GM18498 (cell line): ENCODE data around the gene REPIN1.
A peak's percentile ranks its signal among the peaks of the same experiment; 100 is the strongest.
"Not testable (repeated sequence)": the region's sequence is repeated elsewhere in the genome, so short reads cannot be mapped to it uniquely, and the experiment has no call there.

Experiments
- ATAC-seq: cut with Tn5 transposase; IDR thresholded peaks from one replicate; pipeline ENCODE4 v1.9.1; 2021; ENCODE audit warnings: mild to moderate bottlenecking, moderate library complexity; ENCODE audit not compliant: unreplicated experiment

REPIN1 gene

DNA sequence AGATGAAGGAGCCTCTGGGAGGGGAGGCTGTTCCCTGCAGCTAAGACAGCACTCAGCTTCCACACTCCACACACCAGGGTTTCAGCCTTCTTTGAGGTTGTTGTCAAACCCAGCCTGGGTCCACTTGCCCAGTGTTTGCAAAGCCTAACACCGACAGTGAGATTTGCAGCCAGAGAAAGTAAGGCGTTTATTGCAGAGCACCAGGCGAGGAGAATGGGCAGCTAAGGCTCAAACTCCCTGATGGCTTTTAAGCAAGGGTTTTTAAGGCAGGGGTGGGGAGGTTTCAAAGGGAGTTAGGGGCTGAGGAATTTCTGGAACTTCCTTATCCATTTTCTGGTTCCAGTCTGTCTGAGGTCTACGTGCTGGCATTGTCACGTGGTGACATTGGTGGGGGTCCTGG, 5.8 kb downstream of the REPIN1 start:
- ATAC-seq = no peak

DNA sequence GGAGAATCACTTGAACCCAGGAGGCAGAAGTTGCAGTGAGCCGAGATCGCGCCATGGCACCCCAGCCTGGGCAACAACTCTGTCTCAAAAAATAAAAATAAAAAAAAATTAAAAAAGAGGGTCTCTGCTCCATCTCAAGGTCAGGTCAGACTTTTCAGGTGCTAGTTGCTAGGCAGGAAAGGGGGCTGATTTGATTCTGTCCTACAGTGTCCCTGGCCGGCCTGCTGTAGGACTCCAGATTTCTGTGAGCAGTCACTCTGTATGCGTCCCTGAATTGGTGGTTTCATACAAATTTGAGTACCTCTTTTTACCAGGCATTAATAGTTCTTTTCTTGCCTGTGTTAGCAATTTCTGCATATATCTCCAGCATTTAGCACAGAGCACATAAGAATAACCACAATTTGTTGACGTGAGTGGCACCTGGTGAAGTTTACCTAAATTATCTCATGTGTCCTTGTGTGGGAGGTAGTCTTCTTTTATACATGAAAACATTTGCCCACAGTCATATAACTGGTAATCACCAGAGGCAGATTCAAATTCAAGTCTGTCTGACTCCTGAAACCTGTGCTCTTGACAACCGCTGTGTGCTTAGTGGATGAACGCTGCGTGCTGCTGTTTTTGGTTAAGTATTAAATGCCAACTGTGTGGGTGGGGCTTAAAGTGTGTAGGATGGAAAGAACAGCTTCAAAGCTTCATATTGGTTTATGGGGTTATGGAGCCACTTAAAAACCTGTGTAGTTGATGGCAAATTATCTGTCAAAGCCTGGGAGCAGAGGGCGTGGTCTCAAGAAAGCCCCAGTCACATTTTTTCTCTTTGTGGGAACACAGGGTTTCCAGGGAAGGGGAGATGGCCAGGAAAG, 7.3 kb downstream of the REPIN1 start:
- ATAC-seq = no peak

DNA sequence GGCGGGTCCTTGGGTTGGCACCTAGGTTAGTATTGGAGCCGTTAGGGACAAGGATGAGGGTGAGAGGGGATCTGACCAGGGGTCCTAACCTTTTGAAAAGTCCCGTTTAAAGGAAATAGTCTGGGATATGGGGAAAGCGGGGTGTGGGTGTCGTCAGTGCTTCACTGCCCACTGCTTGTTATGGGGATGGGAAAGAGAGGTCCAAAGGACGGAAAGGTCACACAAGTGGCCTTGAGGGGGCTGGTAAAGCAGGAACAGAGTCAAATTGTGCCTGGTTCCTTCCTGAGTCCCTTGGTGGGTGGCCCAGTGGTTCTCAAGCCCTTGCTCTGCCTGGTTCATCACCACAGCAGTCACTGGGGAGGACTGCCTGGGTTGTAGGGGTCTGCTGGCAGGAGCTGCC, 7.9 kb downstream of the REPIN1 start:
- no peak for ATAC-seq

DNA sequence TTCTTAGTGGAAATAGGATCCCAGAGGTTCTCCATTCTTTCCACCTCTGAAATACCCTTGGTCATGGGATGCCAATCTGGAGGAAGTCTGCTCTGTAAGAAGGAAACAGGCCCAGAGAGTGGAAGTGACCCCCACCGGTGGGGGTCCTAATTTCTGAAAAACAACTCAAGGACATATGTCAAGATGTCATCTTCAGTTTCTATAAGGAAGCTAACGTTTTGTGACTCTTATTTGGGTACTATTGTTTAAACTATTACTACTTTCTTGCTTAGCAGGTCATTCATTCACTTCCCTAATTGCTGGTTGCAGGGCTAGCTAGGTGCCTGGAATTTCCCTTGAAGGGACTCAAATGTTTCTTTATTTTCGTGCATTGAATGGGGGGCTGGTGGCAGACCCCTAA, 8.6 kb downstream of the REPIN1 start:
- no peak for ATAC-seq

DNA sequence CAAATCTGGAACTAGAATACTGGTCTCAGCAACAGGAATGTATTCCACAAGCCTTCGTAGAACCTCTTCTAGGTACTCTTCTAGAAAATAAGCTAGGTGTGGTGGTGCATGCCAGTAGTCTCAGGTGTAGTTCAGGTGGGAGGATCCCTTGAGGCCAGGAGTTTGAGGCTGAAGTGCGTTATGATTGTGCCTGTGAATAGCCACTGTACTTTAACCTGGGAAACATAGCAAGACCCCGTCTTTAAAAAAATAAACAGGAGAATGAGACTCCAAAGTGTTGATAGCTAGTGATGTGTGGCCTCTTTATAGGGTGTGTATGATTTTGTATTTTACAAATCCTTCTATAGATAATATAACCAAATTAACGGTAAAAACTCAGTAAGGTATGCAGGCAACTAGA, 9.0 kb downstream of the REPIN1 start:
- ATAC-seq = no peak

DNA sequence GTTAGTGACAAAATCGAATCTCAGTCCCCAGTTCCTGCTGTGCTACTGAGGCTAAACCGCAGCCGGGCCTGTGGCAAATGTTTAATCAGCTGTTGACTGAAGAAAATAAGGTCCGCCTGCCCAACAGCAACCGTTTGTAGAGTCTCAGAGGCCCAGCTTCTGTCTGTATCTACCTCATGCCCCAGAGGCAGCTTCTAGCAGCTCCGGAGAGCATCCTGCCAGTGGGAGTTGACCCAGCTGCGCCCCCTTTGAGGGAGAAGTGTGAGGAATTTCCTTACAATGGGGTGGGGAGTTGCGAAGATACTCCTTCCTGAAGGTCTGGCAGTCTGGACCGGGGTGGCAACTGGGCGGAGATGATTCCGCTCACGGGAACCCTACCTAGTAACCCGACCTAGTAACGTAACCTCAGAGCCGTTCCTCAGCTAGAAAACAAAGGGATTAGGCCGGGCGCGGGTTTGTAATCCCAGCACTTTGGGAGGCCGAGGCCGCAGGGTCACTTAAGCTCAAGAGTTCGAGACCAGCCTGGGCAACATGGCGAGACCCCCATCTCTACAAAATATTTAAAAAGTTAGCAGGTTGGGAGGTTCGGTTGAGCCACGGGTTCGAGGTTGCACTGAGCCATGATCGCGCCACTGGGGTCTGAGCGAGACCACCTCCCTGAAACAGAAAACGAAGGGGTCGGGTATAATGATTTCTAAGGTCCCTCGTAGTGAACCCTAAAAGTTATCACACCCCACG, 9.7 kb downstream of the REPIN1 start:
- ATAC-seq = no peak

DNA sequence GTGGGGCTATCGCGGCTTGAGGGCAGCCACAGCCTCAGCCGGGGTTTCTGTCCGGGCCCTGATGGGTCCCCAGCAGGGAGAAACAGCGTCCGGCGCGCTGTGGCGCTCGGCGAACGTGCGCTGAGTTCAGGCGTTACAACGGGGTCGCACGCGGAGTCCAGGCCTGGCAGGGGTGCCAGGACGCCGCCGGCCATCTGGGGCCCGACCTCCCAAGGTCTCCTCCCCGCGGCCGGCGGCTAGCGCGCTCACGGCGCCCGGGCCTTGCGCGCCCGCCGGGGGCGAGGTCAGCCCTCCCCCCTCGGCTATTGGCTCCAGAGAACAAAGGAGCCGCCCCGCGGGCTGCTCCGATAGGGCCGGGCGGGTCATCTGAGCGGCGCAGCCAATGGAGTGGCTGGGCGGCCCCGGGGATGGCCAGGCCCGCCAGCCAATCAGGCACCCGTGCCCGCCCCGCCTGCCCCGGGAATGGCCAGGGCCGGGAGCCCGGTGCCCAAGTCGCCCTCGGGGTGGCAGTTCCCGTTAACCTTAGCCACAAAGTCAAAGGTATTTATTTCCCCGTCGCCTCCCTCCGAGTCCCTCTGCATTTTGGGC, 10.3 kb downstream of the REPIN1 start, which contains the start of gene ZNF775:
ZNF775 (plus strand) TSS at position 478 of the 588 bp plus-strand sequence. CDS start 9,141 bp downstream, outside the sequence.
- ATAC-seq = peak; percentile 81

DNA sequence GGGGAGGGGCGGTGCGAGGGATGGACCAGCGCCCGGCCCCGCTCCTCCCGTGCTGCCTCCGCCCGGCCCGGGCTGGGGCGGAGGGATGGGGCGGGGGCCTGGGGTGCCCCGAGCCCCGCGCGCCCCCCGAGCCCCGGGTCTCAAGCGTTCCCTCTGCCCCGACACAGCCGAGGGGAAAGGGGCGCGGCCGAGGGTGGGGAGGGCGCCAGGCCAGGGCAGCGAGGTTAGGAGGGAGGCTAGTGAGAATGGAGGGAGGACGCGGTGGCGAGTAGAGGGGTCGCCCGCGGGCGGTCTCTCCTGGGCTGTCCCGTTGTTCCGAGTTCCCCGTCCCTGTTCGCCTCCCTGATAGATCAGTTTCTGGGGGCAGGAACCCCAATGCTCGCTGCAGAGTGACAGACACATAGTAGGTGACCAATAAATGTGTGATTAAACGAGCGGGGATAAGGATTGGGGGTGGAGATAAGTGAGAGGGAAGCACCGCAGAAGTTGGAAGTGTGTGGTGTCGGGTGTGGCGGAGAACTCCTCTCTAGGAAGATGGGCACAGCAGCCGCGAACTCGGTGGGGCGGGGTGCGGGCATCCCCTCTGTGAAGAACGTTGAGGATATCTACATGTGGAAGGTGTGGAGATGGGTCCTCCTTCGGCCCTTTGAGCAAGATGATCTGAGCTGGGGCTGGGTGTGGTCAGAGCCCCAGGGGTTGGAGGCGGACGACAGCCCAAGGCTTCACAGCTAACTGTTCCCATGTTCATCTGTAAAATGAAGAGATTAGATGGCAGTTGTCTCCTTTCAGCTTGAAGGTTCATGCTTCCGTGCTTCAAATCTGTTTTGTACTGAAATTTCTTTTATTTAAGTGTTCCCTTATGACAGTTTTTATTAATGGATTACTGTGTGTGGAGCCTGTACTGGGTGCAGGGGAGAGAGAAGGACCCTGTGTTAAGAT, 11.1 kb downstream of the REPIN1 start:
- ATAC-seq = no peak

DNA sequence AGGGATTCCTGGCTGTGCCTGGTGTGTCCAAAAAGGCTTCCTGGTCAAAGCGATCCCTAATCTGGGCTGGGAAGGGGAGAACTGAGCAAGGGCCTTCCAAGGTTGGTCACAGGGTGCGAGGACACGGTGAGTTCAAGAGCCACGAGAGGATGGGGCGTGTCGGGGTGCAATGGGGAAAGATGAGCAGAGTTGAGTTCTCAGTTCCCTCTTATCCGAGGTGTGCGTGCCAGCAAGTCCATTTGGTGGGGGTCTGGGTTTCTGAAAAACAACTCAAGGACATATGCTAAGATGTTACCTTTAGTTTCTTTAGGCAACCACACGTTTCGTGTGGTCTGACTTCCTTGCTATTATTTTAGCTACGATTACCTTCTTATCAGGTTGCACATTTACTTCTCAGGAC, 11.8 kb downstream of the REPIN1 start:
- no peak for ATAC-seq

DNA sequence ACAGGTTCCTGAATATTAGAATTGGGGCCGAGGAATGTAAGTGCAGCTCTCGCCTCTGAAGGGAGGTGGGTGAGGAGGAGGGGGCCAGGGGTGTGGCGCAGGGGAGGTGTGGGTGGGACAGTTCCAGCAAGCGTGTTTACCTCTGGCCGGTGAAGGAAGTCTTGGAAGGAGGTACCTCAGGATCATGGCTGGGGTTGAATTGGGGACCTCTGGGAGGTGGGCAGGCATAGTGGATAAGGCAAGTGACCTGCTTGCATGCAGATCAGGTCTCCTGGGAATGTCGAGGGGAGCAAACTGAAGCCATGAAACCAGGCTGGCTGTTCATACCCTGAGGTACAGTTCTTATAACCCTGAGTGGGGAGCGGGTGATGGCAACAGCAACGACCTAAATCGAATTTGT, 12.5 kb downstream of the REPIN1 start:
- no peak for ATAC-seq

DNA sequence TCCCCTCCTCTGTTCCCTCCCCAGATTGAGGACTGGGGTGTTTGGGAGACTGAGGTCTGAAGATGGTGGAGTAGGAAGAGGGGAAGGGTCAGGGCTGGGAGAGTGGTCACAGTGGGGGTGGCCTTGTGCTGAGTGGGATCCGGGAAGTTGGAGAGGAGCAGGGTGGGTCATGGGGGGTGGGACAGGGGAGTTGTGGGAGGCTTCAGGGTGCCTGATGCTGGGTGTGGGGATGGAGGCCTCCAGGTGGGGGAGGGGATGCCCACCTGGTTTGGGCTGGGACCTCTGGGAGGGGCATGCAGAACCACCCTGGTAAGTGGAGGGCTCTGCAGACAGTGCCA, 13.1 kb downstream of the REPIN1 start:
- ATAC-seq = no peak

DNA sequence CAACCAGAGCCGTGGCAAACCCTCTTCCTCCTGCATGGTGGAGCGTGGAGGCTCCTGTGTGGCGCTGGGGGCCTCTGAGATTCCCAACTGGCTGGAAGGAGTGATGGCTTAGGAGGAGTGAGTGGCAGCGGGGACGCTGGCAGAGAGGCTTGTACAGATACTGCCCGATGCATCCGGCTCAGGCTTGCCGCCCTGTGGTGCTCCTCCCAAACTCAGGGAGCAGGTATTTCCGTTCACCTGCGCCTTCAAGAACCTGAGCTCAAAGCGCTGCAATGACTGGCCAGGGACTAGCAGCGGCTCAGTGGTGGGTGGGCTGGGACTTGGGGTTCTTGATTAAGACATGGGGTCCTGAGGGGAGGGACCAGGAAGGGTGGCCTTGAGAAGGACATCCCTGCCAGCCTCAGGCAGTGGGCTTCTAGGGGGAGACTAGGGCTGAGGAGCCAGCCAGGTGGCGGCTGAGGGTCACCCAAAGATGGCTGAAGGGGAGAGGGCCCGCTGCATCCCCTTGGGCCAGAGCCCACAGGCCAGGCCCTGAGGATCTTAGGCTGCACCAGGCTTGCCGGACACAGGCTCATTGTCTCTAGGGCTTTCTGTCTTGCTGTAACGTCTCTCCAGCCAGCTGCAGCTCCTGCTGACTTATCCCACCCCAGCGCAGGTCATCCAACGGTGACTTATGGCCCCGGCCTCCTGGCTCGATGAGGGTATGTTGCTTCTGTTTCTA, 13.7 kb downstream of the REPIN1 start:
- ATAC-seq = no peak

DNA sequence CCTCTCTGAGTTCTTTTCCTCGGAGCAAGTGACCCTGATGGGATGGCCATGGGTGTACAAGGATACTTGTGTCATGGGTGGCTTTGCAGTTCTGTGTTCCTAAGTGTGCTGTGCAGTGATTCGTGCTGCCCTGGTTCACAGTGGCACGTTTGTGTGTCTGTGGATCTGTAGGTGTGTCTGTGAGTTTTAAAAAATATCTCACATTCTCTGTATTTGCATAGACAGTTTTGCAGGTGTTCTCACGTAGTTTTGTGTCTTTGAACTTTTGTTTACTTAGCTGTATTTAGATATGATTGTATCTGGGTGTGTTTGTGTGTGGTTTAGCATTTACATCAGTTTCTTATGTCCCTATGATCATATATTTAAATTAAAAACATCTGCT, 14.2 kb downstream of the REPIN1 start:
- no peak for ATAC-seq

DNA sequence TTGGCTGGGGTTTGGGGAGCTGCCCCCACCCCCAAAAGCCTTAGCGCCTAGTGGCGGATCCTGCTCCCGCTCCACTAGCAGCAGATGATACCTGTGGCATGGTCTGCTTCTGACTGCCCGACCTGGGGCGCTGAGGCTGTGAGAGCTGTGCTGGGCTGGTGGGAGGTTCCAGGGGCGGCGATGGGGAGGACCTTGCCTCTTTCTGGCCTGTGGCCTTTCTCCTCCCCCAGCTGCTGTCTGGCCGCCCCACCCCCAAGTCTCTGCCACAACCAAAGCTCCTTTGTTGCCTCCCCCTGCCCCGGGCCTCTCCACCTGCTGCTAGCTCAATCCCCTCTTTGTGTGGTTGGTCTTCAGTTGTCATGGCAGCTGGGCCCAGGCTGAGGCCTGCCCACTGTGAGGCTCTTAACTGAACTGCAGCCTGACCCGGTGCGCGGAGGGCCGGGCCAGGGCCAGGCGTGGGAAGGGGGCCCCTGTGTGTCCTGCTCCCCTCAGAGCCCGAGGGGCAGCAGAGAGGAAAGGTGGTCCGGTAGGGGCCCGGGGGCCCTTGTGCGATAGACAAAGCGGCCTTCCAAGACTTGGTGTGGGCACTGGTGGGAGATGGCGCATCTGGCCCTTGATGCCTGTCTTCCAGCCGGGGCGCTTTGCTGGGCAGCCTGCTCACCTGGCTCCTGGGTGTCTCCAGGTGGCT, 15.2 kb downstream of the REPIN1 start:
- no peak for ATAC-seq

DNA sequence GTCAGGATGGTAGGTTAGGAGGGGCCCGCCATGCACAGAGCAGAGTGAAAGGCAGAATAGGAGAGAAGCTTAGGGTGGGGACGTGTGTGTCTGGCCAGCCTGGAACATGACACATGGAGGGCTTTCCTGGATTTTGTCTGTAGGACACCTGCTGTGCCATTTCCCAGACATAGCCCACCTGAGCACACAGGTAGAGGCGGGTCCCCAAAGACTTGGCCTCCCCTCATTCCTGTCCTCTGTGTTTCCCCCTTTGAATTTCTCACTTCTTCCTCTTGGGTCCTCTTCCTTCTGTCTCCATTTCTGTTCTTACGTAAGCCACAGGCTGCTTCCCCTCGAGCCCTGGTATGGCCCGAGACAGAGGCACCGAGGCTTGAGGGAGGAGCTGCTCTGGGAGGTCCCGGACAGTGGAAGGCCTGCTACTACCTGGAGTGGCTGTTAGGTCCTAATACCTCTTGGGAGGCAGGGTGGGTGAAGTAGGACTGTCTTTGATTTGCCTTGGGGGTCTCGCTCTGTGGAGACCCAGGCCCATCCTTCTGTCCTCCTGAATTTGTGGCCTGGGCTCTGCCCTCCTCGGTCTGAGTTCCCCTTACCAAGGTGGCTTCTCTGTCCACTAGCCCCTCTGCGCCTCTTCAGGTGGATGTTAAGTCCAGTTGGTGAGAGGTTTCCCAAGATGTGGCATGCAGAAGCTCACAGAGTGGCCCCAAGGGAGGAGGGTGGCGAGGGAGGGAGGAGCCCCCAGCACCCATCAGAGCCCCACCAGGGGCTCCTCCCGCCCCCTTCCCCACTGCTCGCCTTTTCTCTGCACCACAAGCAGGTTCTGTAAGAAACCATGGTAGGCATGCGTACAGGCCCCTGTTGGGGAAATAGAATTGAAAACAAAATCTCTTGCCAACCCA, 16.0 kb downstream of the REPIN1 start:
- no peak for ATAC-seq

DNA sequence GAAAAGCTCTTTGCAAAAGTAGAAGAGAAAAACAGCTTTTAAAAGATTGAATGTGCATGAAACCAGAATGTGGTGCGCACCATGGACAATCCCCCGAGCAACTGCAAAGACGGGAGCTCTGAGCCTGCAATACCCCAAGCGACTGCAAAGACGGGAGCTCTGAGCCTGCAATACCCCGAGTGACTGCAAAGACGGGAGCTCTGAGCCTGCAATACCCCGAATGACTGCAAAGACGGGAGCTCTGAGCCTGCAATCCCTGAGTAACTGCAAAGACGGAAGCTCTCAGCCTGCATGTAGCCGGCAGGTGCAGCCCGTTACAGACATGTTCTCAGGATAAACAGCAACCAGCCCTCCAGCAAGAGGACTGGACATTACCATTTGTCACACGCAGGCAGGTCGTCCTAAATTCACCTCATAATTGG, 16.7 kb downstream of the REPIN1 start:
- ATAC-seq = no peak

DNA sequence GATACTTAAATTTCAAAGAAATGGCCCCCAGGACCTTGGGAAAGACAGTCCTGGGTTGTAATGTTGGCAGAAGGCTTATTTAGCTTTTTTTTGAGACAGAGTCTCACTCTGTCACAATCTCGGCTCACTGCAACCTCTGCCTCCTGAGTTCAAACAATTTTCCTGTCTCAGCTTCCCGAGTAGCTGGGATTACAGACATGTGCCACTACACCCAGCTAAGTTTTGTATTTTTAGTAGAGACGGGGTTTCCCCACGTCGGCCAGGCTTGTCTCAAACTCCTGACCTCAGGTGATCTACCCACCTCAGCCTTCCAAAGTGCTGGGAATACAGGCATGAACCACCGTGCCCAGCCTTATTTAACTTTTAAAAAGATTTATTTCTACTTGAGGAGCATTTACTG, 17.3 kb downstream of the REPIN1 start:
- ATAC-seq = not testable (repeated sequence)

DNA sequence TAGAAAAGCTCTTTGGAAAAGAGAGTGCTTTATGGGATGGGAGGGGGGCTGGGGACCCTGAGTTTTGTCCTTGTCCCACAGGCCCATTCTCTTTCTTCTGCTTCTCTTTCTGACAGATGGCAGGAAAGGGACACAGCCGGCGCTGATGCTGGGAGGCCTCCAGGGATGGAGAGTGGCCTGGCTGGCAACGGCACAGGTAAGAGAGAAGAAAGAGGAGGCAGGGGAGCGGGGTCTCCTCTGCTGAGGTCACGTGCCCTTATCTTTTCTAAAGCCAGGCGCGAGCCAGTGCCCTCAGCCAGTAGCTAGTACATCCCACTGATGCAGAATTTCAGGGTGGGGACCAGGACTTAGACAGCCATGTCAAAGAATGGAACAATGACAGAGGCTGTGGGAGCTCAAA, 19.7 kb downstream of the REPIN1 start:
- no peak for ATAC-seq
